HG02571 (cell line): ENCODE data around the gene FNDC10.

Experiments used
- ATAC-seq: cut with Tn5 transposase; IDR thresholded peaks from one replicate; pipeline ENCODE4 v1.9.1; 2021; ENCODE audit warnings: mild to moderate bottlenecking, moderate library complexity; ENCODE audit not compliant: unreplicated experiment

Gene FNDC10

DNA sequence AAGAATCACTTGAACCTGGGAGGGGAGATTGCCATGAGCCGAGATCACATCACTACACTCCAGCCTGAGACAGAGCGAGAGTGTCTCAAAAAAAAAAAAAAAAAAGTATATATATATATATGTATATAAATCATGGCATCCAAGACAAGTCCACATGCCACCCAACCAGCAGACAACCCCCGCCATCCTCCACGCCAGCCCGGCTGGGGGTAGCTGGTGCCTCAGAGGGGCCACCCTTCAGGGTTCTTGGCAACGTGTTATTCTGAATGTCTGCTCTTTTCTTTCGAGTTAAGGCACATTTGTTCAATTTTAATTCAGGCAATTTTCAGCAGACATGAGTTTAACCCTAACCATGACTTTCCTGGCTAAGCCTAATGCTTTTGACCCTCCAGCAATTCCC lies 49.8 kb downstream of the FNDC10 start:
- no peak for ATAC-seq

DNA sequence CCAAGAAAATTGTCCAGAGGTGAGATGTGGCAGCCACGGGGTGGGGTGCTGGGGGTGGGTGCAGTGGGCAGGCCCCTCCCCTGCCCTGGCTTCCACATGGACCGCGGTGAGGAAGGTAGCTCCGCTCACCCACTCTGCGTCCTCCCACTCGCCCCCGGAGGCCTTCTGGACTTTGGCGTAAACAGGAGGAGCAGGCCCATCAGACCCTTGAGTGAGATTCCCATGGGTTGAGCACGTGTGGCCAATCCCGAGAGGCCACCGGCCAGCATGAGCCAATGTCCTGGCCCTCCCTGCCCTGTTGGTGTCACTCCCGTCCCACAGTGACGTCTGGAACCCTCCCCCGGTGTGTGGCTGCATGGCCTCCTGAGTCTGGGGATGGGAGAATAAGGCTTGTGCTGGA lies 51.3 kb downstream of the FNDC10 start:
- no peak for ATAC-seq
